HuH-7.5 (cell line): Measurements from ENCODE around the gene CHRND.
A peak's percentile ranks its signal among the peaks of the same experiment; 100 is the strongest.
"Not testable (repeated sequence)": the region's sequence is repeated elsewhere in the genome, so short reads cannot be mapped to it uniquely, and the experiment has no call there.

ENCODE experiments used
- DNase-seq: peaks from one replicate; pipeline ENCODE4 v3.0.0; 2011; ENCODE audit warnings: low spot score

Gene CHRND

DNA sequence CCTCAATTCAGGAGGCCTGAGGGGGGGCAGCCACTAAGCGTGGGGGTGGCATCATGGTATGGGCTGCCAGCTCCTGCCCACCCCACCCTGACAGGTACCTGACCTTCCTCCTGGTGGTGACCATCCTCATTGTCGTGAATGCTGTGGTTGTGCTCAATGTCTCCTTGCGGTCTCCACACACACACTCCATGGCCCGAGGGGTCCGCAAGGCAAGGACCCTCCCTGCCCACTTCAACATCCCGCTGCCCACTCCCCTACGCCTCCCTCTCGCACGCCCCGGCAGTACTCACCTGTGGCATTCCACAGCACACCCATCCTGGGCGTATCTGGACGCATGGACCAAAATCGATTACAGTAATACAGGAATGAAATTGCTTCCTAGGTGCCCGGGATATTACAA lies 17.5 kb downstream of the CHRND start:
- no peak for DNase-seq

DNA sequence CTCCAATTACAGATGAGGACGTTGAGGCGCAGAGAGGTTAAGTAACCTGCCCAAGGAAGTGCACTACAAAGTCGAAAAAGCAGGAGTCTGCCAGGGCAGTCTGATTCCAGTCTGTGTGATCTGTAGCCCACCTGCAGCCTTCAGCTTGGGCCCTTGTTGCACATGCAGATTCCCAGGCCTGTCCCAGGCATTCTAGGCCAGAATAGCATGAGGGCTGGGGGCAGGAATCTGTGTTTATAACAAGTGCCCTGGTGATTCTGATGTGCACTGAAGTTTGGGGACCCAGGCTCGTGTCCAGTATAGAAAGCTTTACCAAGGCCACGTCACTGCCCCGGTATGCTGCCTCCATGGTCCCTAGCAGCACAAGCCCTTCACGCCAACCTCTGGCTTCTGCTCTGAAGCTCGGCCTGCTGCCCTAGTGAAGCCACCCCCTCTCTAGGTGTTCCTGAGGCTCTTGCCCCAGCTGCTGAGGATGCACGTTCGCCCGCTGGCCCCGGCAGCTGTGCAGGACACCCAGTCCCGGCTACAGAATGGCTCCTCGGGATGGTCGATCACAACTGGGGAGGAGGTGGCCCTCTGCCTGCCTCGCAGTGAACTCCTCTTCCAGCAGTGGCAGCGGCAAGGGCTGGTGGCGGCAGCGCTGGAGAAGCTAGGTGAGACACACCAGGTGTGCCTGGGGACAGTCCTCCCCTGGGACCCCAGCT lies 18.1 kb downstream of the CHRND start:
- no peak for DNase-seq

DNA sequence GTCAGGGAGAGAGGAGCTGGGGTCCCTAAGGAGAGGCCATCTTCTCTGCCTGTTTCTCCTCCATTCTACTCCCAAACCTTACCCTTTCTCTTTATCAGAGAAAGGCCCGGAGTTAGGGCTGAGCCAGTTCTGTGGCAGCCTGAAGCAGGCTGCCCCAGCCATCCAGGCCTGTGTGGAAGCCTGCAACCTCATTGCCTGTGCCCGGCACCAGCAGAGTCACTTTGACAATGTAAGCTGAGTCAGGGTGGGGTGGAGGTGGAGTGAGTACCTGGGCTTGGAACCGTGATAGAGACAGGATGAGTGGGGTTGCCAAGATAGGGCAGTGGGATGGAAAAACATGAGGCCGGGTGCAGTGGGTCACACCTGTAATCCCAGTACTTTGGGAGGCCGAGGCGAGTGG lies 18.7 kb downstream of the CHRND start:
- no peak for DNase-seq

GRCh38 chr2:232545511-232546375 lies 19.8 kb downstream of the CHRND start:
- DNase-seq: no peak

GRCh38 chr2:232547991-232548390 lies 22.0 kb downstream of the CHRND start:
- DNase-seq: no peak

- DNase-seq: no peak
Measured at GRCh38 chr2:232549655-232550353, 23.8 kb downstream of the CHRND start.

DNA sequence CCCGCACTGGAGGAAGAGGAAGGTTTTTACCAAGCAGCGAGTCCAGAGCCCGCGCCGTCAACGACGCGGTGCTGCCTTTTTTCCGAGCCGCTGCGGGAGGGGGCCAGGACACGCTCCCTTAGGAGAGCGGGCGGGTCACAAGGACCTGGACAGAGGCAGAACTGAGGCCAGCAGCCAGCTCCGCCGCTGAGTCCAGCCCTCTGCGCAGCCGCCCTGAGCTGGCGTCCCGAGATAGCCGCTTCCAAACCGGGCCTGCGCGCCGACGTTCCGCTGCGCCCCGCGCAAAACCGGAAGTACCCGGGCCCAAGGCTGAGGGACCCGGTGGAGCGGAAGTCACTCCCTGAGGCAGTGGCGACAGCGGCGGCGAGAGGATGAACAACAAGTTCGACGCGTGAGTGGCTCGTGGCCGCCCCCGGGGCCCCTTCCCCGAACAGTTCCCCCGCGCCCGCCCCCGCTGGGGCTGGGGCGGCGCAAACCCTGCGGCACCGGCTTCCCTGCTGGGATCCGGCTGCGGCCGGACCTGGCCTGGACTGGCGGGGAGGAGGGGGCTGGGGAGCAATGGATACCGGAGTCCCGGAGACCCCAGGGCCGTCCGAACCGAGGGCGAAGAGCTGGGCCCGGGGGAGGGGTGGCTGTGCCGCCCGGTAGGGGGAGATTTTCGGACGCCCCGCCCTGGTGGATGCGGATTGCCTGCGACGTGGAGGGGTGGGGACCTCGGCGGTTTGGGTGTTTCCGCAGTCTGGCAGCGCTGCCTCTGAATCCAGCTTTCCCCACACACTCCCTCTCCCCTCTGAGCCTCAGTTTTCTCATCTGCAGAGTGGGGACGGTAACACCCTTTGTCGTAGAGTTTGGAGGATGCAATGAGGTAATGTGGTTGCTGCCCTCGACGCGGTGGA lies 24.6 kb downstream of the CHRND start, which contains the start of the genes EIF4E2 and TIGD1:
EIF4E2 (plus strand) TSS at position 336 of the 896 bp plus-strand sequence; CDS start at position 372, 36 bp downstream.
TIGD1 (minus strand) TSS at position 204 of the 896 bp plus-strand sequence. CDS start 675 bp downstream, outside the sequence.
- peak; percentile 96 for DNase-seq

- no peak for DNase-seq
Measured at GRCh38 chr2:232551250-232551638, 25.3 kb downstream of the CHRND start.

- DNase-seq: no peak
Measured at GRCh38 chr2:232551776-232552175, 25.8 kb downstream of the CHRND start.

GRCh38 chr2:232556426-232556825 lies 30.5 kb downstream of the CHRND start:
- no peak for DNase-seq

DNA sequence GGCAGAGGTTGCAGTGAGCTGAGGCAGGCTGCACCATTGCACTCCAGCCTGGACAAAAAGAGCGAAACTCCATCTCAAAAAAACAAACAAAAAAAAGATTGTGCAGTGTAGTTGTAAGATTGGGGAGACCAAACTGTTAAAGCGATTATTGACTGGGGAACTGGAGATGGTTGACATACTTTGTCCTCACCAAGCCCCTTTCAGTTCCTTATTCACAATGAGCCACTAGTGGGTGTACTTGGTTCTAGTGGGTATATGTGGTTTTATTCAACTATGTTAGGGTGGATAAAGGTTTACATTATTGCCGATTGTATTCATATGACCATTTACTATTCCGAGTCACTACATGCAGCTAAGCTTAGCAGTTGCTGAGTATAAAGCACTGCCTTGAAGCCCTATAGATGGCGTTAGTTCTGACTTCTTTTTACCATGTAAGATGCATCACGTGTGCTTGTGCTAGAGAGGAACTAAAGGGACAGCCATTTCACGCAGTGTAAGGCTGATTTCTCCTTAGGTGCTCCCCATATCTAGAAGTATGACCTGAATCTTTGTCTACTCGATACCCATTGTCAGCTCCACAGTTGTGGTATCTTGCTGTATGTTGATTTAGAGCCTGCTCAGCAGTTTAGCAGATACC lies 36.7 kb downstream of the CHRND start:
- no peak for DNase-seq

DNA sequence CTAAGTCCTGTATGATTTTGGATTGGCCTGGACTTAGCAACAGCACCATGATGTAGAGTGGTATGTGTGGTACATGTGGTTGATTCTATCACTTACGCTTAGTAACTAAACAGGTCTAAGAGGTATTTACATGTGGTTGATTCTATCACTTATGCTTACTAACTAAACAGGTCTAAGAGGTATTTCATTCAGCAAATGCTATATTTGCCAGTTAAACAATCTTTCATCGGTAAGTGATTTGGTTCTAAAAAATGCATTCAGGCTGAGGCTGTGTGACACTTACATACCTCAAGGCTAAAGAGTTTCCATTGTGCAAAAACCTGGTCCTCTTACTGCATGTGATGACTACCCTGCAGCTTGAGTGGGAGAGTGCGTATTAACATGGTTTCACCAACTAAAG lies 37.6 kb downstream of the CHRND start:
- no peak for DNase-seq

GRCh38 chr2:232567721-232568120 lies 41.8 kb downstream of the CHRND start:
- no peak for DNase-seq

GRCh38 chr2:232568161-232568560 lies 42.2 kb downstream of the CHRND start:
- DNase-seq: no peak

DNA sequence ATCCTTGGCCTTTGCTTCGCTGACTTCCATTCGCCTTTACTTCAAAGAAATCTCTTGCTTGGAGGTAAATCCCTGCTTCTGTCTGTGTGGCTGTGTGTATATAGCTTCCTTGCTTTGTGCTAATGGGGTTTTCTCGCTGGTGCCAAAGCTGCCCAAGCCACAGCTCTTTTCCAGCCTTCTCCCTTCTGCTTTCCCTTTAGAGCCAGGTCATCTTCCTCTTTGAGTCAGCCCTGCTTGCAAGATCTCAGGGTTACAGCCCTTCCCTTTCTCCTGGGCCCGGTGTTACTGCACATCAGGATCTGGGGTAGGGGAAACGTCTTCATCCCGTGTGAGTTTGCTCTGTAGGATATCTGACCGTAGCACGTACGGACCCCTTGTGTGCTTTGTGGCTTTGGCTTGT lies 43.6 kb downstream of the CHRND start:
- no peak for DNase-seq

- DNase-seq: not testable (repeated sequence)
Measured at GRCh38 chr2:232570481-232570880, 44.5 kb downstream of the CHRND start.

DNA sequence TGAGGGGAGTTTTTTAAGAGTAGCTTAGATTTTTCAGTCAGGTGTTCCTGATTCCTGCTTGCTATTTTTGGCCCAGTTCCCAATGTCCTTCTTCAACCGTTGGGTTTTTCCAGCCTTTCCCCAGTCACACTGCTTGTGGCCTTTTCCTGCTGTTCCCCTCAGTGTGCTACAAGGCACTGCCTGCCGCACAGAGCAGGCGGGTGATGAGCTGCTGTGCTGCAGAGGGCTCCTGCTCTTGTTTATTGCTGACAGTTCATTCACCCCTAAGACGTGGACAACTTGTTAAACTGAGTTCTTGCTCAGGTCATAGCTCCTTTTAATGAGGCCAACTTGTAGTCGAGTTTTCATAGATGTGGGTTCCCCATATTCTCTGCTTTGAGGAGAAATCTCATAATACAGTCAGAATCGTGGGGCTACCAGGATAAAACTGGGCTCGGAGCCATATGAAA lies 45.1 kb downstream of the CHRND start:
- DNase-seq: no peak

DNA sequence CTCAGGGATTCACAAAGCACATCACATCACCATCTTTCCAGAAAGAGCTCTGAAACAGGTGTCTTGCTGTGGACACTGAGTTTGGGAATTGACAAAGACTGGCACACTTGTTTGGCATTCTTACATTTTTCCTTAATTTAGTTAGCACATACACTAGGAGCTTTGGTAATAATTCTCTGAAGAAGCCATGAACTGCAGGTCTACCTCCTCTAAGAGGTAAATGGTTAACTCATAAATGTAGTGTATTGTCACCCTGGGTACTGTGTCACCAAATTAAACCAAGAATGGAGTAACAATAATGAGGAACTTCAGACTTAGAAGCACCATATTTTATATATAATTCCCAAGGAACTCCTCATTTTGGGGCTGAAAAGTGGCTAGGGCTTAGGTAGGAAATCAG lies 47.1 kb downstream of the CHRND start:
- no peak for DNase-seq

GRCh38 chr2:232573771-232574435 lies 47.9 kb downstream of the CHRND start:
- DNase-seq: no peak

DNA sequence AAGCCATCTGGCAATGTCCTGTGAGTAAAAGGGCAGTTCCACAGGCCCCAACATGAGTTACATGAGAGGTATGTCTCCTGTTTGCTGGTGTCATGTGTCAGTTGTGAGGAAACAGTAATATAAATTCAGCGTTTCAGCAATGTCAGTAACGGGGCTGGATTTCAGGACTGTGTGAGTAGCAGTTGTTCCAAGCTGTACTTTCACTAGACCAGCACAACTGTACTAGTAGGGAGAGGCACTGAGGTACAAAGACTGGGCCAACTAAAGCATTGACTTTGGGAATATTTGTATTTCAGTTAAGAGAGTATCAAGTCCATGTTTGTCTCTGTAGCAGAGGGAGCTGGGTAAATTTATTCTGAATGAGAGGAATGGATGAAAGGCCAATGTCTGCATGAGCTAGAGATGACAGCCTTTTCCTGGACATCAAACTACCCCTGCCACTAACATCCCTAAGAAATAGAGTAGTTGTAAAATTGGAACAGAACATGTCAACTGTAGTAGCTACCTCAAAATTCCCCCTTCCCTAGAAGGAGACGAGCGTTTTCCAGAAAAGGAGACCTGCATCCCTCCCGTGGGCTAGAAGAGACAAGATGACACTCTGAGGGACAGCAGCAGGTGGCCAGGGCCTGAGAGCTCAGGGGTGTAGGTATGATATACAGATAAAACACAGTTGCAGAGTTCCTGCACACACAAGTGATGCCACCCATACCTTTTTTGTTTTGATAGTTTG lies 48.9 kb downstream of the CHRND start:
- no peak for DNase-seq
